GM23338 (cell line): ENCODE data around the gene GOSR2. TPM values are rescaled to one million over a fixed set of nuclear protein-coding genes. Genes with fewer than 3 reads are reported as not detected.

Source experiments
- ATAC-seq: fragments of 200-7000 bp; cut with Tn5 transposase; 3 replicates; pipeline ENCODE4 v1.9.1; 2020
- DNase-seq: peaks from one replicate; pipeline ENCODE4 v3.0.0-alpha.2; 2015; ENCODE audit warnings: low spot score
- H2AFZ ChIP-seq: fragments of 200-600 bp; sonication (generic); 2 replicates; pipeline ENCODE4 v1.8.0; 2016; ENCODE audit warnings: antibody characterized with exemption, mild to moderate bottlenecking, moderate library complexity
- H3F3A ChIP-seq: fragments of 200-600 bp; sonication (generic); replicated peaks from 2 replicates; pipeline ENCODE4 v1.8.0; 2017; ENCODE audit warnings: antibody characterized with exemption, mixed run types, low read depth
- H3K27ac ChIP-seq: fragments of 200-600 bp; sonication (generic); 2 replicates; pipeline ENCODE4 v1.6.1; 2016; ENCODE audit warnings: low read depth
- H3K27me3 ChIP-seq: fragments of 200-600 bp; sonication (generic); 2 replicates; pipeline ENCODE4 v1.8.0; 2016; ENCODE audit warnings: mild to moderate bottlenecking, mixed run types, moderate library complexity; ENCODE audit not compliant: insufficient read depth
- H3K36me3 ChIP-seq: fragments of 200-600 bp; sonication (generic); 2 replicates; pipeline ENCODE4 v1.8.0; 2016; ENCODE audit warnings: mild to moderate bottlenecking; ENCODE audit not compliant: insufficient read depth
- H3K4me1 ChIP-seq: fragments of 200-600 bp; sonication (generic); 2 replicates; pipeline ENCODE4 v1.8.0; 2016; ENCODE audit warnings: mild to moderate bottlenecking, moderate library complexity; ENCODE audit not compliant: insufficient read depth
- H3K4me2 ChIP-seq: fragments of 200-600 bp; sonication (generic); 2 replicates; pipeline ENCODE4 v1.7.1; 2017; ENCODE audit warnings: mixed run types
- H3K4me3 ChIP-seq: fragments of 200-600 bp; sonication (generic); 2 replicates; pipeline ENCODE4 v1.6.1; 2016; ENCODE audit warnings: mixed run types
- H3K79me2 ChIP-seq: fragments of 200-600 bp; sonication (generic); replicated peaks from 2 replicates; pipeline ENCODE4 v1.8.0; 2017; ENCODE audit warnings: mild to moderate bottlenecking; ENCODE audit not compliant: insufficient read depth
- H3K9me2 ChIP-seq: fragments of 200-600 bp; sonication (generic); 2 replicates; pipeline ENCODE4 v1.8.0; 2017; ENCODE audit not compliant: insufficient read depth
- H4K20me1 ChIP-seq: fragments of 200-600 bp; sonication (generic); replicated peaks from 2 replicates; pipeline ENCODE4 v1.8.0; 2017; ENCODE audit warnings: mild to moderate bottlenecking; ENCODE audit not compliant: insufficient read depth
- H3K27ac Mint-ChIP-seq: 2 replicates; pipeline ENCODE4 v1.8.0; 2020; ENCODE audit warnings: inconsistent platforms, mild to moderate bottlenecking, moderate library complexity, mixed read lengths
- H3K27me3 Mint-ChIP-seq: 3 replicates; pipeline ENCODE4 v1.8.0; 2022; ENCODE audit warnings: low read depth, mild to moderate bottlenecking, moderate library complexity, mixed read lengths, inconsistent platforms; ENCODE audit not compliant: insufficient read depth, poor library complexity
- H3K36me3 Mint-ChIP-seq: 3 replicates; pipeline ENCODE4 v1.8.0; 2021; ENCODE audit warnings: low read depth, mild to moderate bottlenecking, inconsistent platforms, moderate library complexity, mixed read lengths
- H3K4me1 Mint-ChIP-seq: 3 replicates; pipeline ENCODE4 v1.8.0; 2020; ENCODE audit warnings: mild to moderate bottlenecking, inconsistent platforms, mixed read lengths
- H3K4me3 Mint-ChIP-seq: 3 replicates; pipeline ENCODE4 v1.8.0; 2021; ENCODE audit warnings: moderate library complexity, mild to moderate bottlenecking, inconsistent platforms, mixed read lengths
- H3K9me3 Mint-ChIP-seq: 3 replicates; pipeline ENCODE4 v1.8.0; 2020; ENCODE audit warnings: moderate library complexity, mild to moderate bottlenecking, inconsistent platforms, mixed read lengths
- CTCF ChIP-seq, 2 experiments: fragments of 200-600 bp in 1 of 2; sonication (generic) in 1 of 2; conservative IDR thresholded peaks; 2 replicates each; pipeline versions ENCODE4 v1.5.1 to v1.6.1; 2016 to 2017; ENCODE audit warnings: antibody characterized with exemption in 2 of 2, low read depth in 2 of 2, mild to moderate bottlenecking in 2 of 2, moderate library complexity in 1 of 2
- ETS1 ChIP-seq: IDR thresholded peaks from 2 replicates; pipeline ENCODE4 v1.6.1; 2016; ENCODE audit warnings: antibody characterized with exemption
- EZH2 ChIP-seq: fragments of 200-600 bp; sonication (generic); IDR thresholded peaks from one replicate; pipeline ENCODE4 v1.8.0; 2017; ENCODE audit warnings: antibody characterized with exemption, mild to moderate bottlenecking, low read depth; ENCODE audit not compliant: unreplicated experiment
- JUNB ChIP-seq: IDR thresholded peaks from one replicate; pipeline ENCODE4 v1.6.1; 2016; ENCODE audit warnings: antibody characterized with exemption; ENCODE audit not compliant: unreplicated experiment
- NANOG ChIP-seq: IDR thresholded peaks from 2 replicates; pipeline ENCODE4 v1.6.1; 2016; ENCODE audit warnings: antibody characterized with exemption, borderline replicate concordance
- POLR2AphosphoS5 ChIP-seq: IDR thresholded peaks from 2 replicates; pipeline ENCODE4 v1.6.1; 2016; ENCODE audit warnings: antibody characterized with exemption, low read depth
- REST ChIP-seq: IDR thresholded peaks from one replicate; pipeline ENCODE4 v1.6.1; 2018; ENCODE audit warnings: antibody characterized with exemption; ENCODE audit not compliant: unreplicated experiment
- STAT1 ChIP-seq: IDR thresholded peaks from one replicate; pipeline ENCODE4 v1.6.1; 2016; ENCODE audit warnings: antibody characterized with exemption; ENCODE audit not compliant: unreplicated experiment
- ZNF114 ChIP-seq: fragments of 250-450 bp; sonication (Bioruptor Pico); IDR thresholded peaks from 2 replicates; pipeline ENCODE4 v1.5.0; 2020; ENCODE audit warnings: mild to moderate bottlenecking, moderate library complexity
- ZNF331 ChIP-seq: fragments of 250-450 bp; sonication (Bioruptor Pico); IDR thresholded peaks from 2 replicates; pipeline ENCODE4 v1.5.0; 2020; ENCODE audit warnings: low read depth, mild to moderate bottlenecking, moderate library complexity
- ZNF462 ChIP-seq: fragments of 250-450 bp; sonication (Bioruptor Pico); IDR thresholded peaks from 2 replicates; pipeline ENCODE4 v1.5.0; 2020; ENCODE audit warnings: mild to moderate bottlenecking, moderate library complexity
- polyA plus RNA-seq: library from polyadenylated mRNA; unstranded; fragments of >200 nt; fragmentation: Nextera tagmentation; extraction: Ambion mirVana; gene quantifications from 2 replicates; pipeline ENCODE4 v1.2.1, GENCODE V29; 2016
- total RNA-seq: library from RNA; depleted of rRNA; stranded (reverse); fragments of >200 nt; shearing (Covaris generic); gene quantifications from 2 replicates; pipeline ENCODE4 v1.2.3, GENCODE V29; 2014

GOSR2 gene
- total and polyA plus RNA-seq, 2 experiments from 2014 or later: 33.2 to 36.2 TPM

GRCh38 chr17:46886310-46886663, 36.7 kb upstream of the GOSR2 start (continued):
- TF ChIP-seq CTCF (conservative IDR thresholded peaks at IDR 0.05; ENCODE audit: low read depth in 2 of 2) (no peak), JUNB (no peak), EZH2 (no peak), ZNF114 (CRISPR knock-in tag) (no peak), STAT1 (no peak), NANOG (no peak), POLR2AphosphoS5 (no peak), REST (no peak)

GRCh38 chr17:46887717-46888116, 35.2 kb upstream of the GOSR2 start:
- ATAC-seq (no peak), DNase-seq (no peak)
- Histone ChIP-seq H3K4me1 (no peaks in the 10 kb centered on the region), H3K4me3 (no peak overlapping the region), H3K27ac (no peak overlapping the region), H4K20me1 (no peaks in the 10 kb centered on the region; the same call in 1 of the 2 replicates), H3K36me3 (no peaks in the 10 kb centered on the region), H3K27me3 (no peaks in the 10 kb centered on the region), H3K9me2 (no peaks in the 10 kb centered on the region), H2AFZ (no peak overlapping the region), H3F3A (no peaks in the 10 kb centered on the region), H3K4me2 (no peak overlapping the region), H3K79me2 (no peaks in the 10 kb centered on the region)
- Mint-ChIP-seq H3K36me3 (no peaks in the 10 kb centered on the region), H3K4me3 (no peak overlapping the region), H3K27ac (no peak overlapping the region), H3K4me1 (peaks cover 3% of the 10 kb centered on the region; the same call in 1 of the 3 replicates), H3K9me3 (no peaks in the 10 kb centered on the region), H3K27me3 (peaks cover 15% of the 10 kb centered on the region)
- TF ChIP-seq POLR2AphosphoS5 (no peak), EZH2 (no peak), ETS1 (no peak), ZNF114 (CRISPR knock-in tag) (no peak), ZNF331 (CRISPR knock-in tag) (no peak), NANOG (no peak), ZNF462 (CRISPR knock-in tag) (no peak), JUNB (no peak)
